HepG2 (cell line): ENCODE measurements around the gene MRPS2. TPM values are rescaled to one million over a fixed set of nuclear protein-coding genes. Genes with fewer than 3 reads are reported as not detected.

Experiments
- ATAC-seq: fragments of 200-7000 bp; cut with Tn5 transposase; 3 replicates; pipeline ENCODE4 v1.9.1; 2020; ENCODE audit warnings: mild to moderate bottlenecking, moderate library complexity
- BruUV-seq: library from RNA; stranded (reverse); fragments of 400-500 nt; replicated peaks from 2 replicates; lab custom pipeline; 2021; lab: Mats Ljungman, UMichigan
- CTCF ChIA-PET: fragments of 300-600 bp; formaldehyde crosslinking; extraction: SDS; loops from one replicate; lab custom pipeline; 2021; ENCODE audit warnings: low total read pairs, inconsistent platforms, low intra/inter-chr PET ratio; lab: Yijun Ruan, JAX
- POLR2A ChIA-PET: fragments of 350-600 bp; sonication (Branson Sonifier 250); formaldehyde crosslinking; loops from one replicate; lab custom pipeline; 2020; ENCODE audit warnings: antibody characterized with exemption, inconsistent platforms; lab: Yijun Ruan, JAX
- DNase-seq: peaks from one replicate; pipeline ENCODE4 v3.0.0-alpha.2; 2015; ENCODE audit warnings: low spot score
- FAIRE-seq: peaks from 3 replicates; lab custom pipeline; 2011; peaks lifted over from hg19 to GRCh38; lab: Jason Lieb, UNC
- H2AFZ ChIP-seq: one replicate; pipeline ENCODE4 v1.6.1; 2011; ENCODE audit warnings: low read length, inconsistent platforms
- H3K27ac ChIP-seq: fragments of 300-600 bp; 3 replicates; pipeline ENCODE4 v1.8.0; 2011; ENCODE audit warnings: mixed run types, mild to moderate bottlenecking, mixed read lengths, low read length, inconsistent platforms; ENCODE audit not compliant: insufficient read depth; ENCODE audit errors: extremely low read length
- H3K27me3 ChIP-seq, 2 experiments: fragments of 200-600 bp in 1 of 2; 2 replicates in 1 of 2; 3 replicates in 1 of 2; pipeline versions ENCODE4 v1.6.0 to v1.8.0; 2011; ENCODE audit warnings: low read length in 2 of 2, mild to moderate bottlenecking in 2 of 2, moderate library complexity in 2 of 2, inconsistent platforms in 1 of 2; ENCODE audit not compliant: insufficient read depth in 2 of 2, control insufficient read depth in 1 of 2
- H3K36me3 ChIP-seq, 2 experiments: fragments of 200-600 bp in 1 of 2; replicated peaks in 1 of 2; 2 replicates in 1 of 2; 3 replicates in 1 of 2; pipeline versions ENCODE4 v1.5.1 to v1.8.0; 2011; ENCODE audit warnings: low read length in 2 of 2, inconsistent platforms in 1 of 2; ENCODE audit not compliant: insufficient read depth in 2 of 2, control insufficient read depth in 1 of 2
- H3K4me1 ChIP-seq: 2 replicates; pipeline ENCODE4 v1.5.1; 2012; ENCODE audit warnings: low read length, inconsistent platforms; ENCODE audit not compliant: insufficient read depth
- H3K4me2 ChIP-seq: 2 replicates; pipeline ENCODE4 v1.6.0; 2011; ENCODE audit warnings: low read depth, low read length, inconsistent platforms
- H3K4me3 ChIP-seq, 3 experiments: fragments of 200-600 bp in 1 of 3; sonication (generic), shearing (Covaris generic) in 1 of 3; replicated peaks in 1 of 3; 2 replicates each; pipeline ENCODE4 v1.5.1; 2011 to 2016; ENCODE audit warnings: low read length in 3 of 3, inconsistent platforms in 2 of 3, low read depth in 2 of 3, mild to moderate bottlenecking in 2 of 3, control low read depth in 1 of 3, mixed read lengths in 1 of 3; ENCODE audit not compliant: insufficient read depth in 1 of 3
- H3K79me2 ChIP-seq: one replicate; pipeline ENCODE4 v1.6.1; 2011; ENCODE audit warnings: low read length, inconsistent platforms; ENCODE audit not compliant: insufficient read depth
- H3K9ac ChIP-seq: 2 replicates; pipeline ENCODE4 v1.6.0; 2011; ENCODE audit warnings: mild to moderate bottlenecking, low read depth, low read length, inconsistent platforms; ENCODE audit not compliant: insufficient read depth
- H3K9me3 ChIP-seq: 2 replicates; pipeline ENCODE4 v1.5.1; 2012; ENCODE audit warnings: mild to moderate bottlenecking, low read length
- H4K20me1 ChIP-seq: 2 replicates; pipeline ENCODE4 v1.6.0; 2011; ENCODE audit warnings: inconsistent platforms, mild to moderate bottlenecking, low read length, moderate library complexity; ENCODE audit not compliant: insufficient read depth
- ELF1 ChIP-seq: sonication (generic); formaldehyde crosslinking; IDR thresholded peaks from 2 replicates; pipeline ENCODE4 v1.4.0; 2020; ENCODE audit warnings: missing genetic modification reagents
- HNF4A ChIP-seq: sonication (generic); formaldehyde crosslinking; IDR thresholded peaks from 2 replicates; pipeline ENCODE4 v1.4.0; 2020; ENCODE audit warnings: missing genetic modification reagents
- MNT ChIP-seq: fragments of 450-650 bp; IDR thresholded peaks from 2 replicates; pipeline ENCODE4 v1.6.1; 2016
- NCOA2 ChIP-seq: sonication (generic); formaldehyde crosslinking; IDR thresholded peaks from 2 replicates; pipeline ENCODE4 v1.8.0; 2022; ENCODE audit warnings: inconsistent platforms
- NFKB2 ChIP-seq: sonication (generic); formaldehyde crosslinking; IDR thresholded peaks from 2 replicates; pipeline ENCODE4 v1.4.0; 2020; ENCODE audit warnings: missing genetic modification reagents, borderline replicate concordance
- PHF5A ChIP-seq: IDR thresholded peaks from one replicate; pipeline ENCODE4 v1.6.1; 2018; ENCODE audit warnings: low read depth, missing genetic modification reagents; ENCODE audit not compliant: unreplicated experiment
- RFX1 ChIP-seq: fragments of 450-650 bp; IDR thresholded peaks from 2 replicates; pipeline ENCODE4 v1.6.1; 2017
- RFXANK ChIP-seq: IDR thresholded peaks from 2 replicates; pipeline ENCODE4 v1.6.1; 2016
- SMAD3 ChIP-seq: sonication (generic); formaldehyde crosslinking; IDR thresholded peaks from 2 replicates; pipeline ENCODE4 v1.4.0; 2020; ENCODE audit warnings: missing genetic modification reagents
- TEF ChIP-seq: sonication (generic); formaldehyde crosslinking; IDR thresholded peaks from 2 replicates; pipeline ENCODE4 v1.5.0; 2020; ENCODE audit warnings: missing genetic modification reagents
- TERF1 ChIP-seq: sonication (generic); formaldehyde crosslinking; IDR thresholded peaks from 2 replicates; pipeline ENCODE4 v1.8.0; 2022; ENCODE audit warnings: mild to moderate bottlenecking, missing genetic modification reagents, moderate library complexity
- ZBTB4 ChIP-seq: sonication (generic); formaldehyde crosslinking; IDR thresholded peaks from 2 replicates; pipeline ENCODE4 v1.4.0; 2020; ENCODE audit warnings: missing genetic modification reagents, mild to moderate bottlenecking, borderline replicate concordance
- ZFP90 ChIP-seq: sonication (generic); formaldehyde crosslinking; IDR thresholded peaks from 2 replicates; pipeline ENCODE4 v1.8.0; 2022; ENCODE audit warnings: missing genetic modification reagents, mild to moderate bottlenecking, inconsistent platforms, borderline replicate concordance
- ZNF709 ChIP-seq: sonication (generic); formaldehyde crosslinking; IDR thresholded peaks from 2 replicates; pipeline ENCODE4 v1.5.0; 2020; ENCODE audit warnings: mild to moderate bottlenecking, missing genetic modification reagents
- ZNF782 ChIP-seq: sonication (generic); formaldehyde crosslinking; IDR thresholded peaks from 2 replicates; pipeline ENCODE4 v1.4.0; 2020; ENCODE audit warnings: missing genetic modification reagents, mild to moderate bottlenecking, borderline replicate concordance
- ZSCAN12 ChIP-seq: sonication (generic); formaldehyde crosslinking; IDR thresholded peaks from 2 replicates; pipeline ENCODE4 v1.9.0; 2021; ENCODE audit warnings: mild to moderate bottlenecking, missing genetic modification reagents
- ZSCAN21 ChIP-seq: sonication (generic); formaldehyde crosslinking; IDR thresholded peaks from 2 replicates; pipeline ENCODE4 v1.8.0; 2022; ENCODE audit warnings: mild to moderate bottlenecking, missing genetic modification reagents, moderate library complexity, borderline replicate concordance
- WGBS: methylation state at CpG from one replicate; pipeline ENCODE4 v1.1.6; 2017; ENCODE audit warnings: low lambda C conversion rate; 5-methylcytosine and 5-hydroxymethylcytosine counted together
- in situ Hi-C: cut with HindIII; loops from 2 replicates; pipeline ENCODE4 v1.10.0; 2017; ENCODE audit warnings: low pct_unique_long_range_greater_than_20kb; ENCODE audit not compliant: extremely low pct_ligation_motif_present
- intact Hi-C: fragments of 100-400 bp; cut with micrococcal nuclease; formaldehyde crosslinking; loops from one replicate; pipeline ENCODE4 v1.10.0; 2022; ENCODE audit not compliant: unreplicated experiment
- polyA plus RNA-seq, 8 experiments: library from polyadenylated mRNA; depleted of rRNA in 3 of 8; stranded (reverse) in 7 of 8; unstranded in 1 of 8; fragments of >200 nt; fragmentation: Illumina TruSeq in 4 of 8; extraction: Trizol in 4 of 8; gene quantifications; 2 replicates each; pipeline versions ENCODE4 v1.2.1 to v1.2.3, GENCODE V29; 2011 to 2016; ENCODE audit warnings: low read depth in 4 of 8, missing spikeins in 1 of 8, mixed read lengths in 1 of 8; ENCODE audit not compliant: insufficient read depth in 1 of 8
- total RNA-seq, 5 experiments: library from RNA; depleted of rRNA; stranded (reverse); fragments of >200 nt; fragmentation: Illumina TruSeq; extraction: Trizol; gene quantifications; 2 replicates each; pipeline ENCODE4 v1.2.3, GENCODE V29; 2016; ENCODE audit warnings: low read depth in 1 of 5

MRPS2 gene
- total and polyA plus RNA-seq, 2 of the 13 experiments (the other 11 are each of a cell fraction or from before 2014, with no cell fraction given) = 44.4 to 86.7 TPM

GRCh38 chr9:135463140-135463539, 37.3 kb upstream of the MRPS2 start (continued):
- TF ChIP-seq MNT = no peak
- TF ChIP-seq ZSCAN12 (CRISPR knock-in tag) = no peak

- ATAC-seq (no peak), DNase-seq (no peak), FAIRE-seq (no peak)
- no peaks in the 10 kb centered on the region for H4K20me1 ChIP-seq
- H3K9ac ChIP-seq = no peak overlapping the region
- H3K36me3 ChIP-seq = no peaks in the 10 kb centered on the region
- in situ Hi-C loops (no loop called here), intact Hi-C loops (no loop called here)
- 76% methylated on average over 7 of the region's 7 CpGs for WGBS
- H3K4me1 ChIP-seq = no peaks in the 10 kb centered on the region
- no peaks in the 10 kb centered on the region; a peak in 1 of 5 replicates for H3K27me3 ChIP-seq
- POLR2A ChIA-PET = no interaction called here
- H2AFZ ChIP-seq = no peak overlapping the region
- CTCF ChIA-PET = no interaction called here
- H3K27ac ChIP-seq = no peak overlapping the region
- no TSS peak for BruUV-seq
- no peaks in the 10 kb centered on the region for H3K9me3 ChIP-seq
- no peak overlapping the region for H3K4me3 ChIP-seq
- H3K4me2 ChIP-seq = no peak overlapping the region
- H3K79me2 ChIP-seq = no peaks in the 10 kb centered on the region
- TF ChIP-seq MNT (no peak), HNF4A (CRISPR knock-in tag) (no peak), ELF1 (CRISPR knock-in tag) (no peak), NFKB2 (CRISPR knock-in tag) (no peak), ZBTB4 (CRISPR knock-in tag) (no peak), SMAD3 (CRISPR knock-in tag) (no peak), RFXANK (CRISPR knock-in tag) (no peak), ZNF709 (CRISPR knock-in tag) (no peak), PHF5A (CRISPR knock-in tag) (no peak), RFX1 (no peak), ZSCAN21 (CRISPR knock-in tag) (no peak), TERF1 (CRISPR knock-in tag) (no peak), TEF (CRISPR knock-in tag) (no peak), ZNF782 (CRISPR knock-in tag) (no peak), NCOA2 (no peak), ZFP90 (no peak)
These were observed 36.3 kb upstream of the MRPS2 start for GRCh38 chr9:135464181-135464580.
